Chondrocyte (in vitro differentiated cells): ENCODE results near the gene SLC39A11. TPM values are rescaled to one million over a fixed set of nuclear protein-coding genes. Genes with fewer than 3 reads are reported as not detected.
A peak's percentile ranks its signal among the peaks of the same experiment; 100 is the strongest.

ENCODE experiments used
- DNase-seq: peaks from one replicate; pipeline ENCODE4 v3.0.0; 2021; ENCODE audit warnings: mixed read lengths, low spot score
- H3K27ac Mint-ChIP-seq: one replicate; pipeline ENCODE4 v1.8.0; 2021; ENCODE audit warnings: mild to moderate bottlenecking, moderate library complexity, mixed read lengths; ENCODE audit not compliant: unreplicated experiment
- H3K27me3 Mint-ChIP-seq: 2 replicates; pipeline ENCODE4 v1.8.0; 2021; ENCODE audit warnings: low read depth, mixed read lengths
- H3K36me3 Mint-ChIP-seq: 2 replicates; pipeline ENCODE4 v1.8.0; 2021; ENCODE audit warnings: low read depth, mixed read lengths
- H3K4me1 Mint-ChIP-seq: 2 replicates; pipeline ENCODE4 v1.8.0; 2021; ENCODE audit warnings: low read depth, mild to moderate bottlenecking, mixed read lengths
- H3K4me3 Mint-ChIP-seq: one replicate; pipeline ENCODE4 v1.8.0; 2021; ENCODE audit warnings: mild to moderate bottlenecking, moderate library complexity, mixed read lengths; ENCODE audit not compliant: unreplicated experiment
- H3K9me3 Mint-ChIP-seq: 2 replicates; pipeline ENCODE4 v1.8.0; 2021; ENCODE audit warnings: low read depth, mixed read lengths
- CTCF ChIP-seq: fragments of 200-600 bp; sonication (generic); IDR thresholded peaks from 2 replicates; pipeline ENCODE4 v1.5.0; 2021; ENCODE audit warnings: antibody characterized with exemption, mild to moderate bottlenecking, moderate library complexity
- long read RNA-seq: library from polyadenylated mRNA; stranded (forward); transcript quantifications from one replicate; pipeline ENCODE4 v2.0.0, GENCODE V29; 2021
- total RNA-seq: library from RNA; stranded (reverse); gene quantifications from 3 replicates; pipeline ENCODE4 v1.2.1, GENCODE V29; 2021

Gene SLC39A11
- total RNA-seq, result 25.3 to 32.8 TPM (median 28.0 TPM) in 3 replicates
- long read RNA-seq, transcript SLC39A11-201 (10 exons, 2,737 nt), result major isoform, 18 of 35 reads
- long read RNA-seq, partial matches to known transcripts, result 3 of 35 reads
- long read RNA-seq, other reads (novel, unspliced or antisense), result 10 of 35 reads

- peak within 1 kb of the TSS; percentile 100 for H3K4me3 Mint-ChIP-seq
- peak within 1 kb of the TSS; percentile 94 for H3K27ac Mint-ChIP-seq
- peaks cover under 1% of the 10 kb centered on the region for H3K36me3 Mint-ChIP-seq
- TF ChIP-seq CTCF, result no peak
- H3K9me3 Mint-ChIP-seq, result no peaks in the 10 kb centered on the region
- DNase-seq, result peak; percentile 95
- peaks cover 27% of the 10 kb centered on the region for H3K4me1 Mint-ChIP-seq
- no peaks in the 10 kb centered on the region for H3K27me3 Mint-ChIP-seq
Measured at GRCh38 chr17:73092523-73093135, at the start of gene SLC39A11. SLC39A11 (minus strand) TSS chr17:73092688; CDS start chr17:73088764, 3,924 bp downstream.

- H3K27me3 Mint-ChIP-seq, result peaks cover 4% of the 10 kb centered on the region
- no peak for TF ChIP-seq CTCF
- no peak overlapping the region for H3K4me3 Mint-ChIP-seq
- H3K4me1 Mint-ChIP-seq, result peaks cover 6% of the 10 kb centered on the region
- DNase-seq, result no peak
- peaks cover 3% of the 10 kb centered on the region for H3K9me3 Mint-ChIP-seq
- no peaks in the 10 kb centered on the region for H3K36me3 Mint-ChIP-seq
- H3K27ac Mint-ChIP-seq, result no peak overlapping the region
Measured at GRCh38 chr17:73141411-73141810, 48.9 kb upstream of the SLC39A11 start.

GRCh38 chr17:73140566-73140965, 48.1 kb upstream of the SLC39A11 start:
- no peak for TF ChIP-seq CTCF
- Mint-ChIP-seq H3K9me3 (no peaks in the 10 kb centered on the region), H3K4me1 (peaks cover 6% of the 10 kb centered on the region), H3K36me3 (no peaks in the 10 kb centered on the region), H3K27me3 (peaks cover 4% of the 10 kb centered on the region), H3K27ac (no peak overlapping the region), H3K4me3 (no peak overlapping the region)
- no peak for DNase-seq

- no peak for DNase-seq
- no peak for TF ChIP-seq CTCF
- H3K36me3 Mint-ChIP-seq, result no peaks in the 10 kb centered on the region
- peaks cover 6% of the 10 kb centered on the region for H3K4me1 Mint-ChIP-seq
- H3K4me3 Mint-ChIP-seq, result no peak overlapping the region
- H3K27ac Mint-ChIP-seq, result no peak overlapping the region
- peaks cover 4% of the 10 kb centered on the region for H3K27me3 Mint-ChIP-seq
- no peaks in the 10 kb centered on the region for H3K9me3 Mint-ChIP-seq
Measured at GRCh38 chr17:73139296-73139695, 46.8 kb upstream of the SLC39A11 start.

GRCh38 chr17:73138541-73139138, 46.2 kb upstream of the SLC39A11 start:
- no peak for TF ChIP-seq CTCF
- H3K9me3 Mint-ChIP-seq, result no peaks in the 10 kb centered on the region
- no peak for DNase-seq
- H3K27me3 Mint-ChIP-seq, result peaks cover 4% of the 10 kb centered on the region
- no peak overlapping the region for H3K4me3 Mint-ChIP-seq
- no peaks in the 10 kb centered on the region for H3K36me3 Mint-ChIP-seq
- no peak overlapping the region for H3K27ac Mint-ChIP-seq
- peaks cover 6% of the 10 kb centered on the region for H3K4me1 Mint-ChIP-seq
